Hepatocyte (in vitro differentiated cells): ENCODE measurements around the gene SKA2.

Experiments used
- CTCF ChIP-seq: fragments of 200-600 bp; sonication (generic); IDR thresholded peaks from 2 replicates; pipeline ENCODE4 v1.5.1; 2016; ENCODE audit warnings: antibody characterized with exemption, mild to moderate bottlenecking; ENCODE audit not compliant: poor library complexity
- EZH2 ChIP-seq: fragments of 200-600 bp; sonication (generic); IDR thresholded peaks from 2 replicates; pipeline ENCODE4 v1.6.1; 2016; ENCODE audit warnings: antibody characterized with exemption, mild to moderate bottlenecking, borderline replicate concordance

- TF ChIP-seq CTCF, result no peak
- no peak for TF ChIP-seq EZH2
These were observed 87.2 kb downstream of the SKA2 start for GRCh38 chr17:59067756-59068155.
